HG02981 (cell line): ENCODE data around the gene FHIT.

Experiments used
- ATAC-seq: cut with Tn5 transposase; IDR thresholded peaks from one replicate; pipeline ENCODE4 v1.9.1; 2021; ENCODE audit warnings: mild to moderate bottlenecking, moderate library complexity; ENCODE audit not compliant: unreplicated experiment

Gene FHIT

DNA sequence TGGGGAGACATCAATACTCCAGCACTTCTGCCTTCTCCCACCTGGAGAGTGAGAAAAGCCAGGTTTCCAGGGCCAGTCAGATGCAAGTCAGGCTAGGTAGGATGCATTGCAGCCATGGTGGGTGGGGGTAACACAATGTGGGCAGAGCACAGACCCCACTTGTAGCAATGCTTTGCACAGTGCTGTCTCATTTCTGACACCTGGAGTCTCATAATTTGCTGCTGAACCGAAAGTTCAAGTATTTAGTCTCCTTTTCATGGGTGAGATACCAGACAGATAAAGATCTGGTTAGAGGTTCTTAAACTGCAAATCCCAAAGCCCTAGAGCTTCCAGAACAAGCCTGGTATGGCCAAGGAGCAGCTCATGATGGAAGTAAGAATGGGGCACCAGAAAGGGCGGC is 1321.1 kb downstream of the FHIT start:
- ATAC-seq, result no peak

DNA sequence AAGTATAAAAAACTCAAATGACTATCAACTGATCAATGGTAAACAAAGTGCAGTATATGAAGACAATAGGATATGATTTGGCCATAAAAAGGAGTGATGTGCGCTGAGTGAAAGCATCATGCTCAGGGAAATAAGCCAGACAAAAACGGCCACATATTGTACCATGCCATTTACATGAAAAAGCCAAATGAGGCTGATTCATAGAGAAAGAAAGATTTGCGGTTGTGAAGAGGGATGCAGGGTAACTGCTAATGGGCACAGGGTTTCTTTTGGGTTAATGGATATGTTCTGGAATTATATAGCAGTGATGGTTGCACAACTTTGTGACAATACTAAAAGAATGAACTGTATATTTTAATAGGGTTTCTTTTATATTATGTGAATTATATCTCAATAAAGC is 1324.2 kb downstream of the FHIT start:
- ATAC-seq, result no peak

DNA sequence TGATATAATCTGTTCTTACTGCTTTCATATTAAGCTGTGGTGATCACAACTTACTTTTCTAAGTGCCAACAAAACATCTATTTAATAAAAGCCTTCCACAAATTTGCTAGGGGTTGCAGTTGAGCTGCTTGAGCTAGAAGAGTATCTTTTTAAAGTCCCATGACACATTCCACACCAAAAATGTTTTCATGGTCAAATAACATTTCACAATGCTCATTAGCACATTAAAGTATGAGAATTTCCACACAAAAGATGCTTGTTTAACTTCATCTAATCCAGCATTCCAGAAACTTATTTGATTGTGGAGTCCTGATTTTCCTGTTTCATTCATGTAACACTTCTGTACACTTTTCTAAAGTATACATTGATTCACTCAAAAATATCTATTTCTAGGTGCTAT is 1325.3 kb downstream of the FHIT start:
- ATAC-seq, result no peak

DNA sequence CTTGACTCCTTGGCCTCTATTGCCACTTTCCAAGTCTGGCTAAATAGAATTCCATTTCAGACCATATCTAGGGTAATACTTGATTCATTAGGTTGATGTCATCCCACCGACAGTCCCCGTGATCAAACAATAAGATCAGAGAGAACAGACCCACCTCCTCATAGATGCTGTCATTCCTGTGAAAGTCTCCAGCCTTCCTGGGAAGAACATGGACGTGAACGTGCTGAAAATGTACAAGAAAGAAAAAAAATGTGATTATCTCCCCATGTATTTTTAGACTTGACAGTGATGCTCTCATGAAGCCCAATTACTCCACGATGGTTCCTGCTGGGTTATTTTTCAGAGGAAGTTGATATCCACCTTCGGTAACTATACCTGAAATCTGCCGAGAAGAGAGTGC is 1329.1 kb downstream of the FHIT start:
- no peak for ATAC-seq

DNA sequence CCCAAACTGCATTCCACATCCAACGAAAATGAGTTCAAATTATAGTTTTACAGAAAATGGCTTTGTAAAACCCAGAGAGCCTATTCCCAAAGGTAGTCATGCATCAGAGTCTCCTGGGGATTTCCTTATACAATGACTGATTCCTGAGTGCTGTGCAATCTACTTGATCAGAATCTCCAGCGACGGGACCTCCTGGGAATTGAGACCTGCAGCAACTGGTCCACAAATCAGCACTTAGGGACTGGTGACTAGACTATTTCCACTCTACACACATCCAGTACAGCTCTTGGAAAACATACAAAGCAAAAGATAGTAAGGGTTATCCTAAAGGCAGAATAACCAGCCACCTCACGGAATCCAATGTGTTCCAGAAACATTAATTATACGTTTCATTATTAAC is 1330.4 kb downstream of the FHIT start:
- ATAC-seq, result no peak

- ATAC-seq, result no peak
Observed at GRCh38 chr3:59919586-59919985, 1331.7 kb downstream of the FHIT start.

DNA sequence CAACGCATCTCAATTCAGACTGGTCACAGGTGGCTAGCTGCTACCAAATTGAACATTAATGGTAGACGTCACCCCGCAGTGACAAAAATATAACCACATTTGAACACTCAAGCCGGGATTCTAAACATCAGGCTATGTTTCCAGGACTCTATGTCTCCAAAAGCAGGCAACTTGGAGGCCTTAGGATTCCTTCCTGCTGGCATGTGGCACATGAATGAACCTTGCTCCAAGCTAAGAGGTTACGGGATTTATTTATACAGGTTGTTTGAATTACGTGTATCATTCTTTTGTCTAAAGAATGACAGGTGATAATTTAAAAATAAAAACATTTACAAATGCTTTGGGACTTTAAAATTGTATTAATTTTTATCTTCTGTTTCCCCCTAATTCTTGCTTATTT is 1337.0 kb downstream of the FHIT start:
- no peak for ATAC-seq

GRCh38 chr3:59913645-59914044 is 1337.6 kb downstream of the FHIT start:
- ATAC-seq, result no peak

DNA sequence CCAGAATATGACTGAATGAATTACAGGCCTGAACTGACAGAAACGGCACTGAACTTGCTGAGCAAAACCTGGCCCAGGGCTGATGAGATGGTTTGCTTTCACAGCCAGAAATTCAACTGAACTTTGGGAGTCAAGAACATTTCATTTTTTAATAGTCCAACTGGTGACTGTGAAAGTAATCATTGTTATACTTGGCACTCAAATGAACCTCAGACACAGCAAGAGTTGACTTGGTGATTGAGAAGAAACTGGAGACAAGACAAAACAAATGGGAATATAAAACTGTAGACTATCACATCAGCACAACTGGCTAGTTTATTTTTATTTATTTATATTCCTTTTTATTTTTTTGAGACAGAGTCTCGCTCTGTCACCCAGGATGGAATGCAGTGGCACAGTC is 1342.6 kb downstream of the FHIT start:
- ATAC-seq, result no peak

DNA sequence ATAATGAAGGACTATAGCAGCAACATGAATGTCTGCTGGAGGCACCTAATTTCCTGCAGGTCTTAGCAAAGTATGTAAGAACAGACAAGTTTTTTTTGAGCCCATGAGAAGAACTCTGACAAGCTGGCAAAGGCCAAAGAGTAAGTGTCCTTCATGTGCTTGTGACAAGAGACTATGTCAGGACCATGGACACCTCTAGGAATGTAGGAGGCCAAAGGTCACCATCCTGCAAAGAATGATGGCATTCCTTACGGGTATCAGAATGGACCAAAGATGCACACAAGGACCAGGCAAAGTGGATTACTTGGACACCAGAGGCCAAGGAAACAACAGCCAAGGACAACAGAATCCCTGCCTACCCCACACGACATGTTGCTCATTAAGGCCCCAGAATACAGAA is 1343.0 kb downstream of the FHIT start:
- ATAC-seq, result no peak

DNA sequence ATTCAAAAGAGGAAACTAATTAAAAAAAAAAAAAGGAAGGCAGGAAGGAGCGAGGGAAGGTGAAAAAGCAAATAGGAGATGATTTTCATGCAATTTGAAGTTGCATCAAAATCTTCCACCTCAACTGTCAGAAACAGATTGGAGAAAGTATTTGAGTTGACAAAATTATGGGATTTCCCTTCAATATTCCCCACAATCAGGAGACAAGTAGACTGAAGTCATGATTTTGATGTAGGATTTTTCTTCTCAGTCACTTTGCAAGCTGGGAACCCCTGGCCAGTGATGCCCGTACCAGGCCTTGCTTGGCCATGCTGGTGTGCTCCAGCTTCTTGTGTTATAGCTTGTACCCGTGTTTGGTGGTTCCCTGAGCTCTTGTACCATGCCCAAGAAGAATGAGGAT is 1347.0 kb downstream of the FHIT start:
- ATAC-seq, result no peak

- no peak for ATAC-seq
Observed at GRCh38 chr3:59899061-59899460, 1352.2 kb downstream of the FHIT start.

GRCh38 chr3:59895972-59896371 is 1355.3 kb downstream of the FHIT start:
- no peak for ATAC-seq

- no peak for ATAC-seq
Observed at GRCh38 chr3:59894425-59895121, 1356.7 kb downstream of the FHIT start.

DNA sequence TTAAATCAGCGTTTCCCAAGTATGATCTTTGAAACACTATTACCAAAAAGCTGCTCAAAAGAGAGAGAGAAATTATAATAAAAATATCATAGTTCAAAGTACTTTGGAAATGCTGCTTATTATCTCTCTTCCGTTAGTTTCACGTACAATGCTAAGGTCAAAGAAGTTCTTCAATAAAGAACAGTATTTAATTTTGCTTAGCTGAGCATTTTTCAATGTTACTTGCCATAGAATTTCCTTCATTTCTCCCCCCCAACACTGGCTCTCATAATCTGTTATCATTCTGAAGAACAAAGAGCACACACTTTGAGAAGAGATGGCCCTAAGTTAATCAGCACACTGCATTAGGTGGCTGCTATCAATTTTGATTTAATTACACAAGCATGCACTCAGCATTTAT is 1360.6 kb downstream of the FHIT start:
- no peak for ATAC-seq

DNA sequence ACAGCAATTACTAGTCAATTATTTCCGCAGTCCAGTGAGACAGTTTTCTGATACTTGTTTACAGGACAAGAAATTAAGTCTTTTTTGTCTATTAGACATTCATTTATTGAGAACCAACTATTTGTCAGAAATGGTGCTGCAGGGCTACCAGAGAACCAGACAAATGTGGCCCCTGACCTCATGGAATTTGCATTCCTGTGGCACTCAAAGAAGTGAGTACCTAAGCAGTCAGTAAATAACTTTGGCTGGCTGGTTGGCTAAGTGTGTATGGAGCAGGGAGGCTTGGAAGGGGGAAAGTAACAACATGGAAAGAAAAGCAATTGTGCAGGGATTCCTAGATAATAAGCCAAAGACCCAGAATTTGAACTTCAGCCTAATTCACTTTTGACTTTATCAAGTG is 1364.5 kb downstream of the FHIT start:
- ATAC-seq, result no peak

DNA sequence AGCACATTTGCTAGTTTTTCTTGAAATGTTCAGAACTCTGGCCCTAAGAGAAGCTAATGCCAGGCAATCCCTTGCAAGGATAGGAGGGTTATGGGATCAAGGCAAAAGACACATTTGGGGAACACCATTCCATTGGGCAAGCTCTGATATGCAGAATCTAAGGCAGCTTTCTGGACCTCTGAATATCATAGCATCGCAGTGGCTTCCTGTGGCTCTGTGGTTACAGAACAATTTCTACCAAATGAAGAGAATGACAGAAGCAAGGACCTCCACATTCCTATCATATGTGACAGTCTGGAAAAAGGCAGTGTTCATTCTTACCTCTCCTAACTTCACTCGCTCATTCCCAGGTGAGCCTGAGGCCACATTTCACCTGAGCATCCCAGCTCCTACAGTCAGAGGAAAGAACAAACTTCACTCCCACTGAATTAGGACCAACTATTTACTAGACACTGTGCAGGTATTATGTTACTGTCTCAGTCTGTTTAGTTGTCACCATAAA is 1365.3 kb downstream of the FHIT start:
- no peak for ATAC-seq

- no peak for ATAC-seq
Observed at GRCh38 chr3:59885101-59885500, 1366.2 kb downstream of the FHIT start.

- ATAC-seq, result no peak
Observed at GRCh38 chr3:59884409-59884808, 1366.8 kb downstream of the FHIT start.

DNA sequence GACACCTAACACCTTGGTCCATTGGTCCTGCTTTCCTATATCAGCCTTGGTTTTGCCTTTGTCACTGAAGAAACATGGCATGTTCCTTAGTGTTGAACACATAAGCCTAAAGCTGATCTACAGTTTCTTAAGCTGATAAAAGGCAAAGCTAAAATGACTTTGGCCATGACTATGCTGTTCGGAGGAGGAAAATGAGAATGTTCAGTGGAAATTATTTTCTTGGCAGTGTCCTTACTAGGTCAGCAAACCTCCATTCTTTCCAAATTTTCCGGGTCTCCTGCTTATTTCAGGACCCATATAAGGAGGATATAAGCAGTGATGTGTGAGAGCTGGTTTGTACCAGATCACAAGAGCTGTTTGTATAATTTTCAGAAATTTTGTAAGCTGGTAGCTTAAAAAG is 1368.5 kb downstream of the FHIT start:
- ATAC-seq, result no peak

DNA sequence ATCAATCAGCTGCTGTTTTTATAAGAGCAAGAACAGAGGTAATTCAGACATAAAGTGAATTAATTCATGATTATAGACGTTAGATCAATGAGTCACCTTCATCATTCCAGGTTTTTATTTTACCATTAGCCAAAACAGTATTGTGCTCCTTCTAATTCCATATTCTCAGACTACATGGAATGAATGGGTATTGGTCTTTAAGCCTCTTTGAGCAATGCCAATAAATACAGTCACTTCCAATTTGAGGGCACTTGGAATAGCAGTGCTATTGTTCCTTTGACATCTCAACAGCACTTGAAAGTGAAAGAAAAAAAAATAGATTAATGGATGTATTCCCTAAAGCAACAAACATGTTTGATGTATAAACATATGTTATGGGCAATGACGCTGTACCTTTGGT is 1370.5 kb downstream of the FHIT start:
- ATAC-seq, result no peak

GRCh38 chr3:59879031-59879581 is 1372.1 kb downstream of the FHIT start:
- no peak for ATAC-seq

- no peak for ATAC-seq
Observed at GRCh38 chr3:59878038-59878427, 1373.2 kb downstream of the FHIT start.
